Natural killer cell (primary cell): ENCODE data around the gene IGF2. TPM values are rescaled to one million over a fixed set of nuclear protein-coding genes. Genes with fewer than 3 reads are reported as not detected.
A peak's percentile ranks its signal among the peaks of the same experiment; 100 is the strongest.

ENCODE experiments used
- ATAC-seq, 3 donors: fragments of 150-1000 bp in 2 of 3; fragments of 200-7000 bp in 1 of 3; cut with Tn5 transposase; 1 replicate in 1 of 3; 2 replicates in 2 of 3; pipeline ENCODE4 v1.10.0; 2021; ENCODE audit warnings: mild to moderate bottlenecking in 2 of 3, moderate library complexity in 2 of 3
- DNase-seq, 2 donors: peaks; one replicate each; pipeline versions ENCODE4 v3.0.0 to v3.0.0-alpha.2; 2013 to 2021; ENCODE audit warnings: mixed read lengths in 1 of 2
- H3K27ac ChIP-seq: one replicate; pipeline ENCODE4 v1.5.1; 2013; ENCODE audit warnings: mild to moderate bottlenecking, low read length
- H3K27me3 ChIP-seq: one replicate; pipeline ENCODE4 v1.6.1; 2013; ENCODE audit warnings: low read length; ENCODE audit not compliant: control insufficient read depth, insufficient read depth
- H3K36me3 ChIP-seq: one replicate; pipeline ENCODE4 v1.6.1; 2013; ENCODE audit warnings: low read length; ENCODE audit not compliant: control insufficient read depth, insufficient read depth
- H3K4me1 ChIP-seq: one replicate; pipeline ENCODE4 v1.6.1; 2013; ENCODE audit warnings: low read length; ENCODE audit not compliant: control insufficient read depth, insufficient read depth
- H3K4me3 ChIP-seq: one replicate; pipeline ENCODE4 v1.5.1; 2013; ENCODE audit warnings: low read length
- H3K9me3 ChIP-seq: one replicate; pipeline ENCODE4 v1.6.1; 2013; ENCODE audit warnings: low read length; ENCODE audit not compliant: control insufficient read depth, insufficient read depth
- H3K27ac Mint-ChIP-seq, 2 donors: one replicate each; pipeline ENCODE4 v1.8.0; 2022; ENCODE audit warnings: mild to moderate bottlenecking in 2 of 2, mixed read lengths in 2 of 2, moderate library complexity in 1 of 2
- H3K27me3 Mint-ChIP-seq, 2 donors: one replicate each; pipeline ENCODE4 v1.8.0; 2022; ENCODE audit warnings: low read depth in 2 of 2, mixed read lengths in 2 of 2
- H3K36me3 Mint-ChIP-seq: one replicate; pipeline ENCODE4 v1.8.0; 2022; ENCODE audit warnings: mixed read lengths
- H3K4me1 Mint-ChIP-seq, 2 donors: one replicate each; pipeline ENCODE4 v1.8.0; 2022; ENCODE audit warnings: mixed read lengths in 2 of 2
- H3K4me3 Mint-ChIP-seq: one replicate; pipeline ENCODE4 v1.8.0; 2022; ENCODE audit warnings: mild to moderate bottlenecking, moderate library complexity, mixed read lengths
- H3K9me3 Mint-ChIP-seq, 2 donors: one replicate each; pipeline ENCODE4 v1.8.0; 2022; ENCODE audit warnings: mixed read lengths in 2 of 2
- CTCF ChIP-seq: fragments of 200-600 bp; IDR thresholded peaks from one replicate; pipeline ENCODE4 v1.8.0; 2022; ENCODE audit warnings: antibody characterized with exemption
- WGBS: methylation state at CpG from one replicate; pipeline ENCODE4 v1.1.7; 2013; ENCODE audit warnings: missing lambda C conversion rate; ENCODE audit not compliant: insufficient coverage; 5-methylcytosine and 5-hydroxymethylcytosine counted together
- intact Hi-C: fragments of 100-400 bp; cut with micrococcal nuclease; formaldehyde crosslinking; loops from one replicate; pipeline ENCODE4 v1.14.2; 2022
- total RNA-seq, 4 donors: library from RNA; stranded (reverse); fragments of 120-200 nt in 1 of 4; gene quantifications; one replicate each; pipeline versions ENCODE4 v1.2.3 to v1.2.4, GENCODE V29; 2013 to 2022

IGF2 gene
- total RNA-seq, 3 donors from 2014 or later (not counting 1 experiment from before 2014, with no cell fraction given), result not detected

- H3K4me3 Mint-ChIP-seq, result no peak overlapping the region
- peaks cover 42% of the 10 kb centered on the region for H3K27me3 ChIP-seq
- no peaks in the 10 kb centered on the region for H3K36me3 Mint-ChIP-seq
Observed at GRCh38 chr11:2143799-2144543, 4.8 kb upstream of the IGF2 start.

DNA sequence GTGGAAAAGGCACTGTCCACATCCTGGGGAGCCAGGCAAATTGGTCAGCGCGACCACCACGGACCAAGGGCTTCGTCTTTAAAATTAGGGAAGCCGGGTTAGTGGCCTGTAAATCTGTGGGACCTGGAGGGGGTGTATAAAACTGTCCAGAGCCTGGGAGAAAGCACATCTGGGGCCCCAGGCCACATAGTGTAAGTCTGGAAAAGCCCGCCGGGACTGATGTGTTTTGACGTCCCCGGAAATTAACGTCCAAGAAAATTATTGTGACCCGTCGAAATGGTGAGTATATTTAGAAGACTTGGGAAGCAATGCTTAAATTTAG, 4.2 kb upstream of the IGF2 start:
- Mint-ChIP-seq H3K4me3 (no peak overlapping the region), H3K4me1 (peaks cover 0 to 2% of the 10 kb centered on the region in 2 donors), H3K27me3 (peaks cover 41 to 55% of the 10 kb centered on the region in 2 donors), H3K36me3 (no peaks in the 10 kb centered on the region), H3K27ac (no peak overlapping the region), H3K9me3 (no peaks in the 10 kb centered on the region)
- Histone ChIP-seq H3K27me3 (peaks cover 38% of the 10 kb centered on the region), H3K9me3 (no peaks in the 10 kb centered on the region), H3K4me3 (no peak overlapping the region), H3K36me3 (no peaks in the 10 kb centered on the region), H3K4me1 (peaks cover 1% of the 10 kb centered on the region), H3K27ac (no peak overlapping the region)
- TF ChIP-seq CTCF, result no peak
- intact Hi-C loops, result no loop called here
- DNase-seq (no peak), ATAC-seq (no peak)
- WGBS, result 2% methylated on average over 12 of the region's 12 CpGs

More at GRCh38 chr11:2143799-2144543, 4.8 kb upstream of the IGF2 start:
- WGBS, result 1% methylated on average over 72 of the region's 72 CpGs
- Mint-ChIP-seq H3K27me3 (peaks cover 41 to 58% of the 10 kb centered on the region in 2 donors), H3K4me1 (no peaks in the 10 kb centered on the region), H3K9me3 (no peaks in the 10 kb centered on the region), H3K27ac (no peak overlapping the region)
- intact Hi-C loops, result no loop called here
- Histone ChIP-seq H3K4me3 (no peak overlapping the region), H3K4me1 (no peaks in the 10 kb centered on the region), H3K36me3 (no peaks in the 10 kb centered on the region), H3K9me3 (no peaks in the 10 kb centered on the region), H3K27ac (no peak overlapping the region)
- TF ChIP-seq CTCF, result no peak
- peak in 1 of 3 donors; percentile 37 for ATAC-seq
- DNase-seq, result peak in 1 of 2 donors; percentile 32

GRCh38 chr11:2142762-2143202, 3.6 kb upstream of the IGF2 start:
- Mint-ChIP-seq H3K9me3 (no peaks in the 10 kb centered on the region), H3K36me3 (no peaks in the 10 kb centered on the region), H3K27me3 (peaks cover 41 to 52% of the 10 kb centered on the region in 2 donors), H3K4me3 (no peak overlapping the region), H3K4me1 (peaks cover 0 to 5% of the 10 kb centered on the region in 2 donors), H3K27ac (no peak overlapping the region)
- Histone ChIP-seq H3K4me1 (peaks cover 6% of the 10 kb centered on the region), H3K36me3 (no peaks in the 10 kb centered on the region), H3K27ac (no peak overlapping the region), H3K4me3 (no peak overlapping the region), H3K27me3 (peaks cover 39% of the 10 kb centered on the region), H3K9me3 (no peaks in the 10 kb centered on the region)
- ATAC-seq (peak in 1 of 3 donors; percentile 34), DNase-seq (peak in 1 of 2 donors; percentile 33)
- 6% methylated on average over 6 of the region's 6 CpGs for WGBS
- intact Hi-C loops, result no loop called here
- no peak for TF ChIP-seq CTCF
